Measurements from ENCODE around the gene ARHGAP42. TPM values are rescaled to one million over a fixed set of nuclear protein-coding genes. Genes with fewer than 3 reads are reported as not detected.

Gene ARHGAP42
- total RNA-seq, 1 experiment from 2014 or later: not detected

DNA sequence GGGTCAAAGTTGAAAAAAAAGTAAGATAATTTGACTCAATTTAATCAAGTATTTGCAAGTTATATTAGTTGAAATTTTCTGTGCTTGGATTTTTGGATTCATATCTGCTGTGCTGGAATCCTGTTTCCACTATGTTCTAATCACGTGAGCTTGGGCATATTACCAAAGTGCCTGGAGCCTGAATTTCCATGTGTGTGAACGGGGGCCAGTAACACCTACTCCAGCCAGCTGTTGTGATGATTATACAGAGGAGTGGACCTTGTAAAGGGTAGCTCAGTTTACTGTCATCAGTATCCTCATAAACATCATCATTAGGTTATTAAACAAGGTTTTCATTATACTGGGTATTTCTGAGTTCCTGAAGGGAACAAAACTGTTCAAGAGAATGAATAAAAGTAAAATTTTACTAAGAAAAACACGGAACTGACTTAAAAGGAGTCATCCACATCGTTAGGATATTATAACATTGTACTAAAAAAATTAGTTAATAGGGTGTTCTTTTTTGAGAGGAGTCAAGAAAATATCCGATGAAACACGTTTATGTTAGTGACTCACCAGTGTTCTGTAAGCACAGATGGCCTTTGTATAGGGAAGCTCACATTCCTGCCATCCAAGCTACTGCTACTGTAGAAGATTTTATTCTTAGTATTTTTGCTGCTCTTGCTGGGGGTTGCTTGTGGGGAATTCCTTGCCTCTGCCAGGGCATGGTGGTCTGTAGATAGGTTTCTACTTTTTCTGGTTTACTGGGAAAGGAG is 144.1 kb downstream of the ARHGAP42 start:
- no peaks in the 10 kb centered on the region for H3K36me3 ChIP-seq (ENCODE audit: insufficient read depth, low read length)
- H2AFZ ChIP-seq (ENCODE audit: low read length): no peak overlapping the region
- no peak overlapping the region for H3K4me2 ChIP-seq (ENCODE audit: low read depth, low read length, poor library complexity, severe bottlenecking)
- no peak for DNase-seq
- no peaks in the 10 kb centered on the region for H4K20me1 ChIP-seq (ENCODE audit: insufficient read depth, low read depth, low read length)
- no peaks in the 10 kb centered on the region for H3K9me2 ChIP-seq (replicated peaks; ENCODE audit: insufficient read depth, low read length)
- no peak overlapping the region for H3K27ac ChIP-seq (ENCODE audit: low read length)
- no peaks in the 10 kb centered on the region for H3K79me2 ChIP-seq (ENCODE audit: low read length)
- H3K4me1 ChIP-seq (ENCODE audit: low read length): no peaks in the 10 kb centered on the region
- H3K9me3 ChIP-seq (ENCODE audit: low read length): peaks cover 28% of the 10 kb centered on the region
- H3K9ac ChIP-seq (ENCODE audit: low read length): no peak overlapping the region
- H3K27me3 ChIP-seq (ENCODE audit: low read length): no peaks in the 10 kb centered on the region
- H3K4me3 ChIP-seq (ENCODE audit: low read length): no peak overlapping the region

DNA sequence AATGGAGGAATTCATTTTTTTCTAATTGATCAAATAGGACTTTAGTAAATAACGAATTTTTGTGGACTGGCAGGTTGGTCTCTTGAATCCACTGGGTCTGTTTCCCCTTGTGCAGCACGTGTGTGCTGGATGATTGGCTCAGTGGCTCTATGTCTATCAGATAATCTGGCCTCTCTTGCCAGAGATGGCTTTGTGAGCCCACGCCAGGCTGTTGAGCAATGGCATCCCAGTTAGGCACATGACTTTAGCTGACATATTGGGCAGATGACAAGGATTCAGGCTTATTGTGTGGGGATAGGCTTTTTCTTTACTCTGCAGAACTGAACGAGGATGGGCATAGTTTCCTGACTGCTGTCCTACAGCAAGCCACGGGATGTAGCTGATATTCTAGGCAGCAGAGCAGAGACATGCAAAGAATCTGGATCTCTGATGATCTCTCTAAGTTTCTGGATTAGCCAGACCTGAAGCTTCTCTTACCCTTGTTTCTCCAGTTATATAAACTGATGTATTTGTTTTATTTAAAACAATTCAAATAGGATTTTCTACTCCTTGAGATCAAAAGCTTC is 144.9 kb downstream of the ARHGAP42 start:
- Histone ChIP-seq H3K36me3 (ENCODE audit: insufficient read depth, low read length) (no peaks in the 10 kb centered on the region), H3K9me3 (ENCODE audit: low read length) (peaks cover 26% of the 10 kb centered on the region), H3K4me3 (ENCODE audit: low read length) (no peak overlapping the region), H3K27me3 (ENCODE audit: low read length) (no peaks in the 10 kb centered on the region), H3K4me2 (ENCODE audit: low read depth, low read length, poor library complexity, severe bottlenecking) (no peak overlapping the region), H3K4me1 (ENCODE audit: low read length) (no peaks in the 10 kb centered on the region), H3K79me2 (ENCODE audit: low read length) (no peaks in the 10 kb centered on the region), H3K27ac (ENCODE audit: low read length) (no peak overlapping the region), H4K20me1 (ENCODE audit: insufficient read depth, low read depth, low read length) (no peaks in the 10 kb centered on the region), H3K9ac (ENCODE audit: low read length) (no peak overlapping the region), H2AFZ (ENCODE audit: low read length) (no peak overlapping the region), H3K9me2 (replicated peaks; ENCODE audit: insufficient read depth, low read length) (no peaks in the 10 kb centered on the region)
- DNase-seq: no peak

DNA sequence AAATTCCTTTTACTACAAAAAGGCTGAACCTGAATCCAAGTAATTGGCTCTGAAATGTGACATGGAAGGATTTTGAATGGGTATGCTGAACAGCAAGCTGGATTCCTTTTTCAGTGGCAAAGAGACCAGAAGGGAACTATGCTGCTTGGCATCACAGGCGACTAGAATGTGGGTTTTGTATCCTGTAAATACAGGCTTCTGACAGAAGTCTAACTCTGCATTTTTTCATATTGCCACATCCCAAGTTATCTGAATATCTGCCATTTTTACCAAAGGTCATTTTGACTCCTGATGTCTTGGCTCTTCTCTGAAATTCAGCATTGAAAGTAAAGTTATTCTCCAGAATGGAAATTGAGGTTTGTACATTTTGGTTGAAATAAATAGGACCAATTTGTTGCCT is 145.7 kb downstream of the ARHGAP42 start:
- Histone ChIP-seq H4K20me1 (ENCODE audit: insufficient read depth, low read depth, low read length) (no peaks in the 10 kb centered on the region), H3K27me3 (ENCODE audit: low read length) (no peaks in the 10 kb centered on the region), H3K9me3 (ENCODE audit: low read length) (peaks cover 21% of the 10 kb centered on the region), H3K27ac (ENCODE audit: low read length) (no peak overlapping the region), H3K36me3 (ENCODE audit: insufficient read depth, low read length) (no peaks in the 10 kb centered on the region), H3K9ac (ENCODE audit: low read length) (no peak overlapping the region), H3K9me2 (replicated peaks; ENCODE audit: insufficient read depth, low read length) (no peaks in the 10 kb centered on the region), H2AFZ (ENCODE audit: low read length) (no peak overlapping the region), H3K4me1 (ENCODE audit: low read length) (no peaks in the 10 kb centered on the region), H3K4me3 (ENCODE audit: low read length) (no peak overlapping the region), H3K79me2 (ENCODE audit: low read length) (no peaks in the 10 kb centered on the region), H3K4me2 (ENCODE audit: low read depth, low read length, poor library complexity, severe bottlenecking) (no peak overlapping the region)
- no peak for DNase-seq

DNA sequence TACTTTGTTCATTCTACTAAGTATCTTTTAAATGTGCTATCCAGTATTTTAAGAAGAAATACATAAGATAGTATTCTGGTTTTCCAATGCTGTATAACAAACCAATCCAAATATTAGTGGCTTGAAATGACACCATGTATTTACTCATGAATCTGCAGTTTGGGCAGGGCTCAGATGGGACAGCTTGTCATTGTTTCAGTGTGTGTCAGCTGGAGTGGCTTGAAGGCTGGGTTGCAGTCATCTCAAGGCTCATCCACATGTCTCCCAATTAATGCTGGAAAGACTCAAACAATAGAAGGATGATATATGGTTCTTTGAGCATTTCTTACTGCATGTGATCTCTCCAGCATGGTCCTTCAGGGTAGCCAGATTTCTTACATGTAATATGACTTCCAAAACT is 146.2 kb downstream of the ARHGAP42 start:
- Histone ChIP-seq H3K36me3 (ENCODE audit: insufficient read depth, low read length) (no peaks in the 10 kb centered on the region), H3K27me3 (ENCODE audit: low read length) (no peaks in the 10 kb centered on the region), H3K79me2 (ENCODE audit: low read length) (no peaks in the 10 kb centered on the region), H3K9me3 (ENCODE audit: low read length) (peaks cover 23% of the 10 kb centered on the region), H2AFZ (ENCODE audit: low read length) (no peak overlapping the region), H3K4me1 (ENCODE audit: low read length) (no peaks in the 10 kb centered on the region), H3K9me2 (replicated peaks; ENCODE audit: insufficient read depth, low read length) (no peaks in the 10 kb centered on the region), H3K9ac (ENCODE audit: low read length) (no peak overlapping the region), H3K4me3 (ENCODE audit: low read length) (no peak overlapping the region), H3K4me2 (ENCODE audit: low read depth, low read length, poor library complexity, severe bottlenecking) (no peak overlapping the region), H4K20me1 (ENCODE audit: insufficient read depth, low read depth, low read length) (no peaks in the 10 kb centered on the region), H3K27ac (ENCODE audit: low read length) (no peak overlapping the region)
- DNase-seq: no peak

DNA sequence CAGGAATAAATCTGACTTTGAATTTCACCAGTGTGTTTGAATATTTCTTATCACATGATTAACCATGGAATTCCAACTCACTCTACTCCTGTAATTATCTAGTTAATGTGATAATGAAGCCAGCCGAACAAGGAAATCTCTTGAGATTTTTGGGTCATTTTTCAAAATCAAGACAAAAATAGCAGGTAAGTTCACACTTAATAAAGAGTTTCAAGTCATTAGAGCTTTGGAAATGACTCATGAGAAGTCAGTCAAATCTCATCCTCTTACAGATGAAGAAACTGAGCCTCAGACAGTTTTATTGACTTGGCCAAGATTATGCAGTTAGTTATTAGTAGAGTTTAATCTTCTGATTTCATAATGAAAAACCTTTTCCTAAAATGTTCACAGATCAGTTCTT is 148.8 kb downstream of the ARHGAP42 start:
- DNase-seq: no peak
- Histone ChIP-seq H3K4me3 (ENCODE audit: low read length) (no peak overlapping the region), H3K27me3 (ENCODE audit: low read length) (no peaks in the 10 kb centered on the region), H2AFZ (ENCODE audit: low read length) (no peak overlapping the region), H3K79me2 (ENCODE audit: low read length) (no peaks in the 10 kb centered on the region), H3K9me2 (replicated peaks; ENCODE audit: insufficient read depth, low read length) (no peaks in the 10 kb centered on the region), H3K27ac (ENCODE audit: low read length) (no peak overlapping the region), H4K20me1 (ENCODE audit: insufficient read depth, low read depth, low read length) (no peaks in the 10 kb centered on the region), H3K4me2 (ENCODE audit: low read depth, low read length, poor library complexity, severe bottlenecking) (no peak overlapping the region), H3K9me3 (ENCODE audit: low read length) (peaks cover 23% of the 10 kb centered on the region), H3K9ac (ENCODE audit: low read length) (no peak overlapping the region), H3K36me3 (ENCODE audit: insufficient read depth, low read length) (no peaks in the 10 kb centered on the region), H3K4me1 (ENCODE audit: low read length) (no peaks in the 10 kb centered on the region)

DNA sequence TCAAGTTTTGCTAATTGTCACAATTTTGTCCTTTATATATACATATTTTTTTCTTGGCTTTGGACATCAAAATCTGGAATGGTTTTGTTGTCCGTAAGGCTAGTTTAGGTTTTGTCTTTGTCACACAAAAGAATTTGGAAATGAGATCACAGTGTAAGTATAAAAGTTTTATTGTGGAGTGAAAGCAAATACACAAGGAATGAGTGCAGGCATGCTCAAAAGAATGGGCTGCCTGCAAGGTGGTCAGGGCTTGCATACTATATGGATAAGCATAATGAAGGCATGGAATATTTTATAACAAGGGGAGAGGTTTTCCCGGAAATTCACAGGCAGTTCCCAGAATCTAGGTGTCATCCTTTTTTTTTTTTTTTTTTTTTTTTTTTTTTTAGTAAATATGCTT is 150.2 kb downstream of the ARHGAP42 start:
- Histone ChIP-seq H4K20me1 (ENCODE audit: insufficient read depth, low read depth, low read length) (no peaks in the 10 kb centered on the region), H2AFZ (ENCODE audit: low read length) (no peak overlapping the region), H3K9me3 (ENCODE audit: low read length) (peaks cover 34% of the 10 kb centered on the region), H3K27me3 (ENCODE audit: low read length) (no peaks in the 10 kb centered on the region), H3K4me3 (ENCODE audit: low read length) (no peak overlapping the region), H3K4me2 (ENCODE audit: low read depth, low read length, poor library complexity, severe bottlenecking) (no peak overlapping the region), H3K79me2 (ENCODE audit: low read length) (no peaks in the 10 kb centered on the region), H3K9ac (ENCODE audit: low read length) (no peak overlapping the region), H3K9me2 (replicated peaks; ENCODE audit: insufficient read depth, low read length) (no peaks in the 10 kb centered on the region), H3K4me1 (ENCODE audit: low read length) (no peaks in the 10 kb centered on the region), H3K36me3 (ENCODE audit: insufficient read depth, low read length) (no peaks in the 10 kb centered on the region), H3K27ac (ENCODE audit: low read length) (no peak overlapping the region)
- DNase-seq: no peak

DNA sequence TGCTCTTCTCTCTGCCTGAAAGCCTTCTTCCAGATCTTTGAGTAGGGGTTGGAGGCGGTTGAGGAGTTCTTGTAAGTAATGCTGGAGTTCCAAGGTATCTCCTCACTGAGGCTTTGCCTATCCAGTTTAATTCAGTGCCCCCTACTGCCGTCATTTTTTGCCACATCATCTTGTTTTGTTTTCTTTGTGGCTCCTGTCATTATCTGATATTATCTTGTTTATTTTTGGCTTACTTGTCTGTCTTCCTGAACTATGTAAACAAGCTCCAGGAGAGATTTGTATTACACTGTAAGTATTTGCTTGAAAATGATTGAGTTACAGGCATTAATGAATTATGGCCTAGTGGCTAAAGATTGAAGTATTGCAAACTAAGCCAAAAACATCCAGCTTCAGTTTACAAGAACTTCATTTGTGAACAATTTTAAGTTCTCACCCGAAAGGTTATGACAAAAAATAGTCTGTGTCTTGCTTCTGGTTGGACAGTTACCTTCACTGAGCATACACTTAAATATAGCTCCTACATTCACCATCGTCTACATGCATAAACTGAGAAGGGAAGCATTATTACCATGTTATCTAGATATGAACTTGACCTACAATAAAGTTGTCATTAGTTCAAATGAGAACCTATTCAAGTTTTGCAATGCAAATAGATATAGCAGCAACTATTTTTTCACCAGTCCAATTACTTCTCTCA is 154.8 kb downstream of the ARHGAP42 start:
- Histone ChIP-seq H3K27ac (ENCODE audit: low read length) (no peak overlapping the region), H3K9ac (ENCODE audit: low read length) (no peak overlapping the region), H4K20me1 (ENCODE audit: insufficient read depth, low read depth, low read length) (no peaks in the 10 kb centered on the region), H3K9me2 (replicated peaks; ENCODE audit: insufficient read depth, low read length) (no peaks in the 10 kb centered on the region), H3K4me1 (ENCODE audit: low read length) (no peaks in the 10 kb centered on the region), H3K4me2 (ENCODE audit: low read depth, low read length, poor library complexity, severe bottlenecking) (no peak overlapping the region), H3K27me3 (ENCODE audit: low read length) (no peaks in the 10 kb centered on the region), H3K36me3 (ENCODE audit: insufficient read depth, low read length) (no peaks in the 10 kb centered on the region), H3K79me2 (ENCODE audit: low read length) (no peaks in the 10 kb centered on the region), H2AFZ (ENCODE audit: low read length) (no peak overlapping the region), H3K9me3 (ENCODE audit: low read length) (peaks cover 39% of the 10 kb centered on the region), H3K4me3 (ENCODE audit: low read length) (no peak overlapping the region)
- no peak for DNase-seq

DNA sequence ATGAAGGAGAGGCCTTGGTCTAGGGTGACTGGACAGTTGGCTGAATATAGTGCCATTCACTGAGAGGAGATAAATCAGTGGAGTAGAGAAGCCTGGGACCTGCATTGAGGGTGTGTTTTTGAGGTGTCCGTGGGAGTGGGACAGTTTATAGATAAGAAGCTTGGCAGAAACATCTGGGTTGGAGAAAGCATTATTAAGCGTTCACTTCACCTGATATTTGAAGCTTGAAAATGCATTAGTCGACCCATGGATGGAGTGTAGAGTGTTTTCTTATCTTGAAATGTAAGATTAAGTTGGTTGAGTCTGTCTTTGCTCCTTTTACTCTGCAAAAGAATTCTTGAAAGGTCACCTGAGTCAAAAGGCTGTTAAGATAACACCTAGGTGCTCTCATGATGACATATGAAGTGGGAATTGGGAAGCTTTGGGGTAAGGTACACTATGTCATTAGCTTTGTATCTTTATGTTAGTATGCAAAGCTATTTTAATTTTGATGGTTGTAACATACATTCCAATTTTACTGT is 160.7 kb downstream of the ARHGAP42 start:
- DNase-seq: no peak
- no peak overlapping the region for H3K9ac ChIP-seq (ENCODE audit: low read length)
- no peaks in the 10 kb centered on the region for H3K4me1 ChIP-seq (ENCODE audit: low read length)
- no peak overlapping the region for H3K4me3 ChIP-seq (ENCODE audit: low read length)
- H3K9me3 ChIP-seq (ENCODE audit: low read length): peaks cover 13% of the 10 kb centered on the region
- H3K4me2 ChIP-seq (ENCODE audit: low read depth, low read length, poor library complexity, severe bottlenecking): no peak overlapping the region
- no peak overlapping the region for H3K27ac ChIP-seq (ENCODE audit: low read length)
- no peaks in the 10 kb centered on the region for H3K79me2 ChIP-seq (ENCODE audit: low read length)
- no peaks in the 10 kb centered on the region for H3K27me3 ChIP-seq (ENCODE audit: low read length)
- H3K9me2 ChIP-seq (replicated peaks; ENCODE audit: insufficient read depth, low read length): no peaks in the 10 kb centered on the region
- no peak overlapping the region for H2AFZ ChIP-seq (ENCODE audit: low read length)
- H3K36me3 ChIP-seq (ENCODE audit: insufficient read depth, low read length): no peaks in the 10 kb centered on the region
- no peaks in the 10 kb centered on the region for H4K20me1 ChIP-seq (ENCODE audit: insufficient read depth, low read depth, low read length)
